Hematopoietic multipotent progenitor cell treated with erythropoietin and hydrocortisone succinate and interleukin-3 and kit ligand, for 17 days (in vitro differentiated cells): ENCODE data around the gene BTBD19.
"Not testable (repeated sequence)": the region's sequence is repeated elsewhere in the genome, so short reads cannot be mapped to it uniquely, and the experiment has no call there.

Source experiments
- DNase-seq: peaks from one replicate; pipeline ENCODE4 v3.0.0-alpha.2; 2015; ENCODE audit warnings: low spot score

BTBD19 gene

DNA sequence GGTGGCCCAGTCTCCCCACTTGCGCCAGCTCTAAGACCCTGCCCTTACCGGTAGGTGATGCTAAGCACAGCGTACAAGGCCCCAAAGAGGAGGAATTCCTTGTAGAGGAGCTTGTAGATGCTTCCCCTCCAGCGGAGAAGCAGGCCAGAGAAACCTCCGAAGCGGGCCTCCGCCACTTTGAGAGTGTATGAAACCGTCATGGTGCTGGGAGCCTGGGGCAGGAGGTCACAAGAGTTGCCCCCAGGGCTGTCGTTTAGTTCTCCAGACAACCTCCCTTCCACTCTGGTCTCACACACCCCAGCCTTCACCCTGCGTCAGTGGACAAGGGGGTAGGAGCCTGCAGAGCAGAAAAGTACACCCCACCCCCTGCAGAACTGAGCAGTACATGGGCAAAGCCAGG is 20.8 kb upstream of the BTBD19 start:
- DNase-seq = no peak

DNA sequence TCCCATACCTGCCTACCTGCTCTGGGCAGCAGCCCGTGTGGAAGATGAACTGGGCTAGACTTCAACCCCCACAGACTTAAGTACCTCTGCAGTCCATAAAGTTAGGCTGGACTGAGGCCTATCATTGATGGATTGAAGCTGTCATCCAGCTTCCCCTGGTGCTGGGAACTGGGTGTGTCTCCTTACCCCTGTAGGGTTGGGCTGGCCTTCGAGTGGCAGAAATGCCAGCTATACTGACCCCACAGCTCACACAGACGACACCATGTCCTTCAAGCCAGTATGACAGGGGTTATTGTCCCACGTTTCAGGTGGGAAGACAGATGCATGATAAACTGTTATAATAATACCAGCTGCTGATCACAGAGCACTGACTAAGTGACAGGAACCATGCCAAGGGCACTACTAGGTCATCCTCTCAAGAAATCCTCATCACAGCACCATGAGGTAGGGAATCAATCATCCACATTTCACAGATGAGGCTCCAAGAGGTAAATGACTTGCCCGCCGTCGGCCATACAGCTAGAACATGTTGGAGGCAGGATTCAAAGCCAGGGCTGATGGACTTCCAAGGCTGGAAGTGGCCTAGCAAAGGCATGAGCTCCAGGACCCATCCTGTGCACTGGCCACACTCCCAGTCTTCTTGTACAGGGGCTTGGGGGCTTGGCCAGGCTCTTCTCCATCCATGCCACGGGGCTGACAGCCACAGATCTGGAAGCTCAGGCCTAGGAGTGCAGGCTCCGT is 20.0 kb upstream of the BTBD19 start, which contains the start of gene BEST4:
Gene BEST4, minus strand, starts transcription at position 51 of the 741 bp plus-strand sequence. CDS start 465 bp downstream, outside the sequence.
- no peak for DNase-seq

DNA sequence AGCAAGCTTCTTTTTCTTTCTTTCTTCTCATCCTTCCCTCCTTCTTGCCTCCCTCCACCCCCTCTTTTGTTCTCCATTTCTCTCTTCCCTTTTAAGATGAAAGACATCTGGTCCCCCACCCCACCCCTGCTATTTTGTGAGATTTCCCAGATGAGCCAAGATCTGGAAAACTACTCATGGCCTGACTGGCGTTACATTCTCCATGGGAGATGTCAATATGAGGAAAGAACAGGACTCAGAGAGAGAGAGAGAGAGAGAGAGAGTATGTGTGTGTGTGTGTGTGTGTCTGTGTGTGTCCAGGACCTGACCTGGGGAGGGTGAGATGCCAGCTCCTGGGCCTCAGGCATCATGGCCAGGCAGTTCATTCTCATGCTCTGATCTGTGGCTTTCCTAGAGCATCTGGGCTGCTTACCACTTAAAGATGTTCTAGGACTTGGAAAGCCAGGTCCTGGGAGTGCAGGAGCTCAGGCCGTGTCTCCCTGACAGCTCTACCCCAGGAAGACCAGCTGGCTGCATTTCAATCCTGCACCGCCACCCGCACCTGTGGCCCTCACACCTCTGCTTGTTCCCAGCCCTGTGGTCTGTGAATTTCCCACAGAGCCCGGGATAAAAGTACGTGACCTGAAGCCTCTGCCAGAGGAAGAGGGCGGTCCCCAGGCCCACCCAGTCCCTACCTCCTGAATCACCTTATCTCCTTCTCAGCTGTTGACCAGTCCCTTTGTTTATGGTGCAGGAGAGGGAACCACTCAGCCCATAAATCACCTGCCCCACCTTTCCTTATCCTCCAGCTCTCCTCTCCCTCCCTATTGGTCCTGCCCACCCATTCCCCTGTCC is 17.1 kb upstream of the BTBD19 start:
- DNase-seq = no peak

DNA sequence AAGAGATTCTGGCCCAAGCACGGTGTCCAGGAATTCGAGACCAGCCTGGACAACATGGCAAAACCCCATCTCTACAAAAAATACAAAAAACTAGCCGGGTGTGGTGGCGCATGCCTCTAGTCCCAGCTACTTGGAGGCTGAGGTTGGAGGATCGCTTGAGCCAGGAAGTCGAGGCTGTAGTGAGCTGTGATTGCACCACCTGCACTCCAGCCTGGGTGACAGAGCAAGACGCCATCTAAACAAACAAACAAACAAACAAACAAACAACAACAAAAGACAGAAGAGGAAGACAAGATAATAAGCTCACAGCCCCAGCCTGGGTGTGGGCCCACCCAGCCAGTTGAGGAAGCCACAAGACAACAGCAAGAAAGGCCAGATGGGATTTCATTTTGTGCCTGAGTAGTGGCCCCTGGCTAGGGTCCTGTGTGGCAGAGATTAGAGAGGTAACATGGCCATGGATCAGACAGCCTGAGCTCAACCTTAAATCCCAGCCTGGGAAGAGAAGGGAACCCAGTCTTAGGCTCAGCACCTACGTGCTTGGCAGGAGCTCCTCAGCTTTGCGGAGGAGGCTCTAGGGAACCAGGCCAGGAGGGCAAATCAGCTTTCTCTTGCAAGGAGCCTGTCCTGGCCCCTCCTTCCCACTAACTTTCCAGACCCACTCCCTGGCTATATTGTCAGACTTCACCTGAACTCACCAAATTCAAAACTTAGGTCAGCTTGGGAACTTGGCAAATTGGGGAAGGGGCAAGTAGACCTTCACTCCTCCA is 15.4 kb upstream of the BTBD19 start:
- no peak for DNase-seq

DNA sequence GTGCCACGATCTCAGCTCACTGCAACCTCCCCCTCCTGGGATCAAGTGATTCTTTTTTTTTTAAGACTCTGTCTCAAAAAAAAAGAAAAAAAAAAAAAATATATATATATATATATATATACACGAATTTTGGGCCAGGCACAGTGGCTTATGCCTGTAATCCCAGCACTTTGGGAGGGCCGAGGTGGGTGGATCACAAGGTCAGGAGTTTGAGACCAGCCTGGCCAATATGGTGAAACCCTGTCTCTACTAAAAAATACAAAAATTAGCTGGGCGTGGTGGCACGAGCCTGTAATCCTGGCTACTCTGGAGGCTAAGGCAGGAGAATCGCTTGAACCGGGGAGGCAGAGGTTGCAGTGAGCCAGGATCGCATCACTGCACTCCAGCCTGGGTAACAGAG is 10.4 kb upstream of the BTBD19 start:
- not testable (repeated sequence) for DNase-seq

DNA sequence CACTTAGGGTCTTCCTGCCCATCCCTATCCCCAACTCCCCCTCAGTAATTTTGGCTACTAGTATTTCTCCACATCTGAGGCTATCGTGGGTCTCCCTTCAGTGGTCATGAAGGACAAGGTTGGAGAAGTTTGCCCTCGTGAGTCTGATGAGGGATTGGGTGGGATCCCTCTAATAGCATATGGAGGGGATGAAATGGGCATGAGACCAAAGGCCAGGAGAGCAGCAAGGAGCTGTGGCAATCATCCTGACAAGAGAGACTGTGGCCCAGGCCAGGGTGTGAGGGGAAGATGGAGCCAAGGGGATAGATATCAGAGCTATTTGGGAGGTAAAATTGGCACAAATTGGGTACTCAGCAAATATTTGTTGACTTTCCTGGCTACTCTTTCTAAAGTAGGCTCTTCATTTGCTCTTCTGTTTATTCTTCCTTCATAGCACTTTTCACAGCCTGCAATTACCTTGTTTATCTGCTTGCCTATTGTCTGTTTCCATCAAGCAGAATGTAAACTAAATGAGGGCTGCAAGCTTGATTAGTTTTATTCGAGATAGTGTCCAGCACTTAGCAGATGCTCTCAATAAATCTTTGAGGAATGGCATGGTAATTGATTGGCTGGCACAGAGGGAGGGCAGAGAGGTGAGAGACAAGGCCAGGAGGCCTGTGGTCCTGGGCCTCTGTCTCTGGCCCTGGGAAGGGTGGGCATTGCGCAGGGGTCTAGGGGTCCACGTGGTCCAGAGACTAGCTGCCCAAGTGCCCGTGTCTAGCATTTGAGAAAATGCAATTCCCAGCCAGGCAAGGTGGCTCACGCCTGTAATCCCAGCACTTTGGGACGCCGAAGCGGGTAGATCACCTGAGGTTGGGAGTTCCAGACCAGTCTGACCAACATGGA is 9.6 kb upstream of the BTBD19 start:
- peak; percentile 25 for DNase-seq

DNA sequence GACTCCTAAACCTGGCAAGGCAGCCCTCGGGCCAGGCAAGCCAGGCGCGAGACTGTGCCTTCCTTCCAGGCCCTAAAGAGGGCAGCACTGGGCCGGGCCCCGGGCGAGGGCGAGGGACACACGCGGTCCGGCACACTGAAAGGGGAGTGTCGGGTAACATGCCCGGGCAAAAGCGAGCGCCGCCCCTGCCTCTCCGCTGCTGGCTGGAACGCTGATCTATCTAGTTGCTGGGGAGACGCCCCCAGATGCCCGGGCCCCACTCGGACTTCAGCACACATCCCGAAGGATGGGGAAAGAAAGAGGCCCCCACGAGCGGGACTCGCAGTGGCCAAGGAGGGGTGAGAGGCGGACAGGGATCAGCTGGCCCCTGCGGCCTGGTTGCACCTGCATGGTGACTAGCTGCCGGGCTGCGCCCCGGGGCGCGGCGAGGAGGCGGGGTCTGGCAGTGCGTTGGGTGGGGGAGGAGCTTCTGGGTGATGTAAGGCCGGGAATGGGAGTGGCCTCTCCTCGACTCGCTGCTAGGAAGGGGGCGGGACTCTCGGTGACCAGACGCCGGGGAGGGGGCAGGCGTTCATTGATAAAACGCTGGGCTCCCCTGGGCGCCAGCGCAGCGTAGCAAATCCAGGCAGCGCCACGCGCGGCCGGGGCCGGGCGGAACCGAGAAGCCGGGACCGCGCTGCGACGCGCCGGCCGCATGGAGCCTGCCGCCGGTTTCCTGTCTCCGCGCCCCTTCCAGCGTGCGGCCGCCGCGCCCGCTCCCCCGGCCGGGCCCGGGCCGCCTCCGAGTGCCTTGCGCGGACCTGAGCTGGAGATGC is 8.3 kb upstream of the BTBD19 start, which contains the start of gene PLK3:
Gene PLK3, plus strand, starts transcription at position 608 of the 815 bp plus-strand sequence. Its CDS starts 87 bp downstream, at position 695.
- peak; percentile 98 for DNase-seq

DNA sequence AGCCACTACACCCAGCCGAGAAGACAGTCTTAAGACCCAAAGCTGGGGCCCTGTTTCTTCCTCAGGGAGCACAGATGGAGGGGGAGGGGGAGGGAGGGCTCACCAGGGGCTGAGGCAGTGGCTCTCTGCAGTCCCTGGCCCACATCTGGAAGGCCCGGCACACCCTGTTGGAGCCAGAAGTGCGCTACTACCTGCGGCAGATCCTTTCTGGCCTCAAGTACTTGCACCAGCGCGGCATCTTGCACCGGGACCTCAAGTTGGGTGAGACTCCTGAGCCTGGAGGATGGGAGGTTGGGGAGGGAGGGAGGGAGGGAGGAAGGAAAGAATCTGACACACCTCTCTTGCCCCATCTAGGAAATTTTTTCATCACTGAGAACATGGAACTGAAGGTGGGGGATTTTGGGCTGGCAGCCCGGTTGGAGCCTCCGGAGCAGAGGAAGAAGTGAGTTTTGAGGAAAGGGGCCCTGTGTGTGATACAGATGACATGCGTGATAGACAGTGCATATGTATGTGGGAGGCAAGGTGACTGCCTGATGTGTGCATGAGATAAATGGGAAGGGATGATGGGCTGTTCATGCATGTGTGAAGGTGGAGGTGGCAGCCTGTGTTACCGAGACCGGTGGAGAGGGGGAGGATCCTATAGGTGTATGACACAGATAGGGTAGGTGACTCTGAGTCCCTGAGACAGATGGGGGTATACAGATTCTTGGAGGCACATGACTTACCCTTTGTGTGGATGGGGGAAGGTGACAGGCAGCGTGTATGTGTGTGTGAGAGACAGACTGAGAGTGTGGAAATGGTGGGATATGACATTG is 6.6 kb upstream of the BTBD19 start:
- DNase-seq = peak; percentile 35

DNA sequence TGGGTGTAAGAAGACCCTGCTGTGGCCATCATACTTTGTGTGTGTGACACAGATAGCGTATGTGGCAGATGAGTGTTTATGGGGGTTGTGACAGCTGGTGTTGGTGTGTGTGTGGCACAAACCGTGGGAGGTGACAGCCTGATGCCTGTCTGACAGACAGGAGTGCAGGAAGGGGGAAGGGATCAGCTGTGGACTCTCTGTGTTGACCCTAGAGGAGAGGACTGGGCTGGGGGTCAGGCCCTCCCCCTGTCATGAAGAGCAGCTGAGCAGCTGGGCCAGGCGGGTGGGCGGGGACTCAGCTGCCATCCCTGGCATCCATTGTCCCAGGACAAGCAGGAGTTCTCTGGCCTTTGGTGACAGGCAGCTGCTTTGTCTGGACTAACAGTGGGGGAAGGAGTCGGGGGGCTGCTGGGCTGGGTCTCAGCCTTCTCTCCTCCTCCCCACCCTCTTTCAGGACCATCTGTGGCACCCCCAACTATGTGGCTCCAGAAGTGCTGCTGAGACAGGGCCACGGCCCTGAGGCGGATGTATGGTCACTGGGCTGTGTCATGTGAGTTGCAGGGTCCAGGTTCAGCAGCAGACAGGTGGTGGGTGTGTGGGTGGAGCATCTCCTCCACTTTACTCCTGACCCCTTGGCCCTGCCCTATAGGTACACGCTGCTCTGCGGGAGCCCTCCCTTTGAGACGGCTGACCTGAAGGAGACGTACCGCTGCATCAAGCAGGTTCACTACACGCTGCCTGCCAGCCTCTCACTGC is 5.8 kb upstream of the BTBD19 start:
- no peak for DNase-seq

DNA sequence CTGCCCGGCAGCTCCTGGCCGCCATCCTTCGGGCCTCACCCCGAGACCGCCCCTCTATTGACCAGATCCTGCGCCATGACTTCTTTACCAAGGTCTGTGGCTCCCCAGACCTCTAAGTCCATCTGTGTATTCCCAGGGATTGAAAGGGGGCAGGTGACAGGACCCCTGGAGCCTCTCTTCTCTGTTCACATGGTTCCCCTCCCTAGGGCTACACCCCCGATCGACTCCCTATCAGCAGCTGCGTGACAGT is 5.3 kb upstream of the BTBD19 start:
- DNase-seq = peak; percentile 7

DNA sequence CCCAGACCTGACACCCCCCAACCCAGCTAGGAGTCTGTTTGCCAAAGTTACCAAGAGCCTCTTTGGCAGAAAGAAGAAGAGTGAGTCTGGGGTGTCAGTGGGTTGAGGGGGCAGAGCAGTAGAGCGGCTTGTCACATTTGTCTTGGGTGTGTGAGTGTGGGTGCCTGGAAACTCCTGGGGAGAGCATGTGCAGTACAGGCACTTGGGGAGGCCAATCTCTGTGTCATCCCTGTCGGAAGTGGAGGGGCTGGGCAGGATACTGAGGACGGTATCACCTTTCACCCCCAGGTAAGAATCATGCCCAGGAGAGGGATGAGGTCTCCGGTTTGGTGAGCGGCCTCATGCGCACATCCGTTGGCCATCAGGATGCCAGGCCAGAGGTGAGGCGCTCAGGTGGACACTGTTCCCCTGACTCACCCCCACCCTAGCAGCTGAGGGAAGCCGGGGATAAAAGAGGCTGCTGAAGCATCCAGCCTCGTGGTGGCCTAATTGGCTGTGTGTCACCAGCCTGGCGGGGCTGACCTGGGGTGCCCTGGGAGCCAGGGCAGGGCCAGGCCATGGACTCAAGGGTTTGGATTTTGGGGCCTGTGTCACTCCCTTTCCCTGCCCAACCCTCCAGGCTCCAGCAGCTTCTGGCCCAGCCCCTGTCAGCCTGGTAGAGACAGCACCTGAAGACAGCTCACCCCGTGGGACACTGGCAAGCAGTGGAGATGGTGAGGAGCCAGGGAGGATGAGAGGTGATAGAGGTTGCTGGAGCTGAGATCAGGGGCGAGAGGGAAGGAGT is 4.8 kb upstream of the BTBD19 start:
- no peak for DNase-seq

DNA sequence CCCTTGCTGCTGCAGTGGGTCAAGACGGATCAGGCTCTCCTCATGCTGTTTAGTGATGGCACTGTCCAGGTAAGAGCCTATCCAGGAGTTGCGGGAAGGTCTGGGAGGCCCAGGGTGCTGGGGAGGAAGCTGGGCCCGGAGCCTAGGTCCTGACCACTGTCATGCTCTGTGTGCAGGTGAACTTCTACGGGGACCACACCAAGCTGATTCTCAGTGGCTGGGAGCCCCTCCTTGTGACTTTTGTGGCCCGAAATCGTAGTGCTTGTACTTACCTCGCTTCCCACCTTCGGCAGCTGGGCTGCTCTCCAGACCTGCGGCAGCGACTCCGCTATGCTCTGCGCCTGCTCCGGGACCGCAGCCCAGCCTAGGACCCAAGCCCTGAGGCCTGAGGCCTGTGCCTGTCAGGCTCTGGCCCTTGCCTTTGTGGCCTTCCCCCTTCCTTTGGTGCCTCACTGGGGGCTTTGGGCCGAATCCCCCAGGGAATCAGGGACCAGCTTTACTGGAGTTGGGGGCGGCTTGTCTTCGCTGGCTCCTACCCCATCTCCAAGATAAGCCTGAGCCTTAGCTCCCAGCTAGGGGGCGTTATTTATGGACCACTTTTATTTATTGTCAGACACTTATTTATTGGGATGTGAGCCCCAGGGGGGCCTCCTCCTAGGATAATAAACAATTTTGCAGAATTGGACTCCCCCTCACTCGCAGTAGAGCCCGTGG is 2.9 kb upstream of the BTBD19 start:
- no peak for DNase-seq

DNA sequence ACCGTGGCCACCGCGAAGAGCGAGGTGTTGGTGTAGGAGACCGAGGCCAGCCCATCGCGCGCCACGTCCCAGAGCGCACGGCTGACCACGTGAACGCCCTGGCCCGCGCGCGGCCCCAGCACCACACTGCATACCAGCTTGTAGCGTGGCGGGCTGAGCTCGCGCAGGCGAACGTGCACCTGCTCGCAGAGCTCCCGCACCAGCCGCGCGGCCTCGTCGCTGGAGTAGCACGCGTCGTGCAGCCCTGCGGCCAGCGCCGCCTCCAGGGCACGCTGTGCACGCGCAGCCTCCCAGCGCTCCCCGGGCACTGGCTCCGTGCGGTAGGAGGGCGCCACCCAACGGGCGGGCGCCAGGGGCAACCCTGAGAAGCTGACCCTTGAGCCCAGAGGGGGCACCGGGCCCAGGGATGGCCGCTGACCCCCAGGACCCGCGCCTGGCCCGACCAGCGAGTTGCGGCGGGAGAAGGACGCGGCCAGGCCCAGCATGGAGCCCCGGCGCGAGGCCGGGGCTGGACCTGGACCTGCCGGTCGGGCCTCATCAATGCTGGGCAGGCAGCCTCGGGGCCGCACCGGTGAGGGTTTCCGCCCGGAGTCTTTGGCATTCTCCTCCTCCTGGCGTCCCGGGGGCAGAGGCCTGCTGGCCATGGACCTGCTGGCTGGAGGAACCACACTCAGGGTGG is 2.2 kb upstream of the BTBD19 start:
- no peak for DNase-seq

DNA sequence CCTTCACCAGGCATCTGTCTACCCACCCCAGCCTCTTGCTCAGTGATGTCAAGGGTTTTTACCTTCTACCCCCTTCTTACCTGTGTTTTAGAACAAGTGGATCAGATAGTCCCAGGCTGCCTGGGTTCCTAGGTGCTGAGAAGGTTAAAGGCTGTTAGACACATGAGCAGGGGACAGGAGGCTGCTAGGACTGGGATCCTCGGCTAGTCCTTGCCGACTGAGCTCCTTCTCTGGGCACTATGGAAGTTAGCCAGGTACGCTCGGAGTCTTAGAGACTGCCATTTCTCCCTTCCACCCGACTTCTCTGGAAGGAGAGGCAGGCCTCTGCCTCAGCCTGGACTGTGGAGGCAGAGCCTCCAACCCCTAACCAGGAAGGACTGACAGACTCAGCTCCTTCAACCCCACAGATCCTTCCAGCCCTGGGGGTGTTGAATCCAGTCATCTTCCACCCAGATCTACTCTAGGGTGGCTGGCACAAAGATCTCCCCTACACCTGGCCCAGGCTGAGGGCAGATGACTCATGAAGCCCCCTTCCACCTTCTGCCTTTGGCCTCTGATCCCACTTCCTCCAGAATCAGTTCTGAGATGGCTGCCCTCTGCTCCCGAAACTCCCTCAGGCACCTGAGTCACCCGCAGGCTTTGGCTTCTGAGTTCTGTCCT is 1.5 kb upstream of the BTBD19 start, which contains the start of gene DYNLT4:
Gene DYNLT4, minus strand, starts transcription at position 648 of the 660 bp plus-strand sequence. CDS start 683 bp downstream, outside the sequence.
- DNase-seq = no peak

DNA sequence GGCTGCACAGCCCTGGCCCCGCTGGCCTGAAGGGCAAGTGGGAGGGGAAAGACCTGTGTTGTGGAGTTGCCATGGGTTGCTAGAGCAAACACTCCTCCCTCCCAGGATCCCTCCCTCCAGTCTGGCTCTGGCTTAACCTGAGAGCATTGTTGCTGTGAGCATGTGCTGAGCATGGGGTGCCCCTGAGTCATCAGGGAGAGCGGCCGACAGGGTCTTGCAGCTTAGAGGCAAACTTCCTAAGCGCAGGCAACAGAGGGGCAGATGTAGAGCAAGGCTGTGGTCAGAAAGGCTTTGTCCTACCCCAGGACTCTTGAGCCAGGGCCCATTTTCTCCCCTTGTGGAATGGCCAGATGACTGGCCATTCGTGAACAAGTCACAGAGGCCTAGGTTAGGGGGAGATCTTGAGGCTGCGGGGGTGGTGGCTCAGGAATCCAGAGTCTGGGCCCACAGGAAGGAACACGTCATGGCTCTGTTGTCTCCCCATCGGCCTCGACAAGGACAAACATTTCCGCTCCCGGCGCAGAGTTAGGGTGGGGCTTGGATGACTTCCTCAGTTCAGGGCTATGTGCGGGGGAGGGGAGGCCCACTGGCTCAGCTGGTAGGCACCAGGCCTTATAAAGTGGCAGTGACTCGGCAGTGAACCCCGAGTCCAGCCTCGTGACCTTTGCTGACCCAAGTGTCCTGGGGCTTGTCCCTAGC is 810 bp upstream of the BTBD19 start:
- peak; percentile 90 for DNase-seq
